Cardiac fibroblast (primary cell): ENCODE measurements around the gene SCAPER.

Experiments
- DNase-seq, 2 donors: peaks; one replicate each; pipeline versions ENCODE4 v3.0.0 to v3.0.0-alpha.2; 2010; ENCODE audit warnings: low read depth in 2 of 2
- H3K4me3 ChIP-seq, 2 donors: replicated peaks in 1 of 2; 1 replicate in 1 of 2; 2 replicates in 1 of 2; pipeline ENCODE4 v1.5.1; 2011; ENCODE audit warnings: low read depth in 2 of 2, low read length in 2 of 2, mild to moderate bottlenecking in 2 of 2, moderate library complexity in 1 of 2
- TF ChIP-seq, protein P1 (sequence below): IDR thresholded peaks from one replicate; pipeline ENCODE4 v1.5.1; 2011; ENCODE audit warnings: low read depth, mild to moderate bottlenecking, low read length, inconsistent platforms

SCAPER gene

GRCh38 chr15:76812381-76812780, 92.8 kb downstream of the SCAPER start:
- TF ChIP-seq, protein P1, sequence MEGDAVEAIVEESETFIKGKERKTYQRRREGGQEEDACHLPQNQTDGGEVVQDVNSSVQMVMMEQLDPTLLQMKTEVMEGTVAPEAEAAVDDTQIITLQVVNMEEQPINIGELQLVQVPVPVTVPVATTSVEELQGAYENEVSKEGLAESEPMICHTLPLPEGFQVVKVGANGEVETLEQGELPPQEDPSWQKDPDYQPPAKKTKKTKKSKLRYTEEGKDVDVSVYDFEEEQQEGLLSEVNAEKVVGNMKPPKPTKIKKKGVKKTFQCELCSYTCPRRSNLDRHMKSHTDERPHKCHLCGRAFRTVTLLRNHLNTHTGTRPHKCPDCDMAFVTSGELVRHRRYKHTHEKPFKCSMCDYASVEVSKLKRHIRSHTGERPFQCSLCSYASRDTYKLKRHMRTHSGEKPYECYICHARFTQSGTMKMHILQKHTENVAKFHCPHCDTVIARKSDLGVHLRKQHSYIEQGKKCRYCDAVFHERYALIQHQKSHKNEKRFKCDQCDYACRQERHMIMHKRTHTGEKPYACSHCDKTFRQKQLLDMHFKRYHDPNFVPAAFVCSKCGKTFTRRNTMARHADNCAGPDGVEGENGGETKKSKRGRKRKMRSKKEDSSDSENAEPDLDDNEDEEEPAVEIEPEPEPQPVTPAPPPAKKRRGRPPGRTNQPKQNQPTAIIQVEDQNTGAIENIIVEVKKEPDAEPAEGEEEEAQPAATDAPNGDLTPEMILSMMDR = no peak
- H3K4me3 ChIP-seq = no peak overlapping the region
- no peak for DNase-seq

DNA sequence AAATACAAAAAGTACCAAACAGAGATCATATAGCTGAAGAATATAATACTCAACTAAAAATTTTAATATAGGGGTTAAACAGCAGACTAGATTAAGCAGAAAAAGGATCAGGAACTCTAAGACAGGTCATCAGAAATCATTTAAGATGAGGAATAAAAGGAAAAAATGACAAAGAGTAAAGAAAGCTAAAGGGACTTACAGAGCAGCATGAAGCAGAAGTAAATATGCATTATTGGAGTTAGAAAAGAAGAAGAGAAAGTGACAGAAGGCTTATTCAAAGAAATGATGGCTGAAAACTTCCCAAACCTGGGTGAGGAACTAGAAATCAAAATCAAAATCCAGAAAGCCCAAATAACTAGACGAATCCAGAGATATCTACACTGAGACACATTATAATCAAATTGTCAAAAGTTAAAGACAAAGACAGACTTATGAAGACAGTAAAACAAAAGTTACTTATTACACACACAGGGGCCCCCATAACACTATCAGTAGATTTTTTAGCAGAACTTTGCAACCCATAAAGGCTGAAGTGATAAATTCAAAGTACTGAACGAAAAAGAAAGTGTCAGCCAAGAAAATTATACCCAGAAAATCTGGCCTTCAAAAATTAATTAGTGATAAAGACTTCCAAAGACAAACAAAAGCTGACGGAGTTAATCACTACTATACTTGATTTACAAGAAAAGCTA, 95.6 kb downstream of the SCAPER start:
- TF ChIP-seq, protein P1 = no peak
- H3K4me3 ChIP-seq = no peak overlapping the region
- no peak for DNase-seq

DNA sequence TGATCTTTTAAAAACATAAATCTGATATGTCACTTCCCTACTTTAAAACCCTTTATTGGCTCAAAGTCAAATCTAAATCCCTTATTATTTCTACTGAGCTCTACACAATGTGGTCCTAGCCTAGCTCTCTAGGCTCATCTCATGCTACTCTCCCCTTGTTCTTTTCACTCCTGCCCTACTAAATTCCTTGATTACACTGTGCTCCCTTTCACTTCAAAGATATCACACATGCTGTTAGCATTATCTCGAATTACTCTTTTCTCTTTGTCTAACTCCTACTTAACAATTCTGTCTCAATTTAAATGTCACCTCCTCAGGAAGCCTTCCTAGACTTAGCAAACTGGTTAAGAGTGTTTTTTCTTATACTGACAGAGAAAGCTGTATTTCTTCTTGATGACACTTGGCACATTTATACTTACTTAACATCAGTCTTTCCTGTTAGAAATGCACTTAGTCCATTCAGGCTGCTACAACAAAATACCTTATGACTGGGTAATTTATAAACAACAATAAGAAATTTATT, 102.0 kb downstream of the SCAPER start:
- no peak for DNase-seq
- H3K4me3 ChIP-seq = no peak overlapping the region
- TF ChIP-seq, protein P1 = no peak

- no peak for DNase-seq
- TF ChIP-seq, protein P1 = no peak
Observed at GRCh38 chr15:76802411-76802810, 102.7 kb downstream of the SCAPER start.

GRCh38 chr15:76799760-76800159, 105.4 kb downstream of the SCAPER start:
- TF ChIP-seq, protein P1 = no peak
- peak; percentile 49 to 74 for DNase-seq
- H3K4me3 ChIP-seq = no peak overlapping the region

More at GRCh38 chr15:76802411-76802810, 102.7 kb downstream of the SCAPER start:
- H3K4me3 ChIP-seq = no peak overlapping the region

DNA sequence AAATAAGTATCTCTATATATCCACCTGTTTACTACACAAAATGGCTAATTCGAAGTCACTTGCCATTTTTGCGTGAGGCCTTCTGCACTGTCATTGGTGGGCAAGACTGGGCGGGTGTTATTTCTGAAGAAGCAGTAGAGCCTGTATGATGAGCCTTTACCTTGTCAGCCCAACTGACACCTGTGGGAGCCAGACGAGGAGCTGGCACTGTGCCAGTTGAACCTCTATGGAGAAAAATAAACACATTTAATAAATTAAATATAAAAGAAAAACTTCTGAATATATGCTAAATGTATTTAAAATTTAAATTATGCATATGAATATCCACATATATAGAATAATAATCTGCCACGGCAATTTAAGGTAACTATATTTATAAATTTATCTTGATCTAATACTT, 109.9 kb downstream of the SCAPER start:
- TF ChIP-seq, protein P1 = no peak
- H3K4me3 ChIP-seq = no peak overlapping the region
- DNase-seq = no peak
